Mesodermal cell (in vitro differentiated cells): ENCODE results near the gene SP140.

ENCODE experiments used
- H3K27ac ChIP-seq: 2 replicates; pipeline ENCODE4 v1.7.0; 2013; ENCODE audit warnings: mild to moderate bottlenecking, low read depth, low read length, moderate library complexity; ENCODE audit not compliant: severe bottlenecking
- H3K36me3 ChIP-seq: 2 replicates; pipeline ENCODE4 v1.7.1; 2013; ENCODE audit warnings: mild to moderate bottlenecking, low read length, moderate library complexity; ENCODE audit not compliant: control insufficient read depth, insufficient read depth
- H3K4me1 ChIP-seq: one replicate; pipeline ENCODE4 v1.7.1; 2013; ENCODE audit warnings: mild to moderate bottlenecking, low read length; ENCODE audit not compliant: insufficient read depth, control insufficient read depth, poor library complexity, severe bottlenecking
- H3K4me3 ChIP-seq: 2 replicates; pipeline ENCODE4 v1.7.0; 2013; ENCODE audit warnings: low read length, control low read depth, mild to moderate bottlenecking; ENCODE audit not compliant: insufficient read depth, poor library complexity, severe bottlenecking; ENCODE audit errors: extremely low read depth
- H3K9me3 ChIP-seq: 2 replicates; pipeline ENCODE4 v1.7.1; 2013; ENCODE audit warnings: mild to moderate bottlenecking, low read length, moderate library complexity; ENCODE audit not compliant: control insufficient read depth
- WGBS, 2 experiments: methylation state at CpG; one replicate each; pipeline ENCODE4 v1.1.5; 2013; ENCODE audit warnings: missing lambda C conversion rate in 2 of 2; ENCODE audit not compliant: insufficient coverage in 2 of 2; 5-methylcytosine and 5-hydroxymethylcytosine counted together

Gene SP140

DNA sequence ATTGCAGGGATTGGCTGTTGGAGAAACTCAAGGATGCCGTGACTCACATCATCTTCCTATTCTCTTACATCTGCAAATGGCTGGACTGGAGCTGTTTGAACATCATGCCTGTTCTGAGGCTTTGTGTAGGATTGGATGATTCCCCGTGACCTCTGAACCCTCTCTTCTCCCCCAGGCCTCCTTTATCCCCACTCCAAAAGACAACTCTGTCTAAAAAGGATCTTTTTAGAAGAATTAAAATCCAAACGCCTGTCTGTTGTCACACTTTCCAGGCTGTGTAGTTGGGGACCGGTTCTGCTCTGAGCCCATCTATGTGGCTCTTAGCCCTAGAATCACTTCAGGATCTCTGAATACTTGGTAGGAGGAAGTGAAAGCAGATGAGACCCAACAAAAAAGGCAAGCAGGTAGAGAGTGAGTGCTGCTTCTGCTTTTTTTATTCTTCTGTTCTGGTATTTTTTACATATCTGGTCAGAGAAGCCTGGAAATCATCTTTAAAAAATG is 565 bp downstream of the SP140 start:
- Histone ChIP-seq H3K36me3 (no peaks in the 10 kb centered on the region), H3K4me1 (no peaks in the 10 kb centered on the region), H3K27ac (no peak overlapping the region), H3K4me3 (no peak overlapping the region), H3K9me3 (peaks cover 4% of the 10 kb centered on the region)
- WGBS, 2 experiments, result 92 to 93% methylated on average over 2 of the region's 4 CpGs

DNA sequence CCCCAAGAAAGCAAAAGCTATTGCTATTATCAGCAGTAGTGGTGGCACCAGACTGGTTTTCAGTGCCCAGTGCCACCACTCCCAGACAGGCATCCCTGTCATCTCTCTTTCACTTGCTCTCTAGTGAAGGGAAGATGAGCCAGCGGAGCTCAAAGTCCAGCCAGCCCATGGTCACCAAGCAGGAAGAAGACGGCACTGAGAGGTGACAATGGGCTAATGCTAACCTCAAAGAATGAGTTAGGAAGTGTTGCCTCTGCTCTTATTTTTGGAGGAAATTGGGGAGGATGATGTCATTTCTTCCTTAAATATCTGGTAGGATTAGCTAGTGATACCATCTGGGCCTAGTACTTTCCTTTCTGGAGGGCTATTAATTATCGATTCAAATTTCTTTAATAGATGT is 1.7 kb downstream of the SP140 start:
- Histone ChIP-seq H3K27ac (no peak overlapping the region), H3K4me3 (no peak overlapping the region), H3K4me1 (no peaks in the 10 kb centered on the region), H3K36me3 (no peaks in the 10 kb centered on the region), H3K9me3 (peaks cover 14% of the 10 kb centered on the region)
- WGBS, 2 experiments, result 89 to 100% methylated on average over 1 to 2 of the region's 3 CpGs

DNA sequence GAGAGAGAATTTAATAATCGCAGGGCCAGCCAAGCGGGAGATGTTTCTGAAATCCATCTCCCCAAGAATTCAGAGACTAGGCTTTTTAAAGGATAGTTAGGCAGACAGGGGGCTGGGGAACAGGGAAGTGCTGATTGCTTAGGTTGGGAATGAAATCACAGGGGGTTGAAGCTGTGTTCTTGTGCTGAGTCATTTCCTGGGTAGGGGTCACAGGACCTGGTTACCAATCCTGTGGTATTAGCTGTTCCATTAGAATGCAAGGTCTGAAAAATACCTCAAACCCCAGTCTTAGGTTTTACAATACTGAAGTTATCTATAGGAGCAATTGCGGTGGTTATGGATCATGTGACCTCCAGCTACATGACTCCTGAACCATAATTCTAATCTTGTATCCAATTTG is 4.6 kb downstream of the SP140 start:
- Histone ChIP-seq H3K4me1 (no peaks in the 10 kb centered on the region), H3K9me3 (peaks cover 15% of the 10 kb centered on the region), H3K4me3 (no peak overlapping the region), H3K36me3 (no peaks in the 10 kb centered on the region), H3K27ac (peak overlapping the region; percentile 68)
- no CpG with 5 or more reads among the region's 3 CpGs for WGBS, 2 experiments

DNA sequence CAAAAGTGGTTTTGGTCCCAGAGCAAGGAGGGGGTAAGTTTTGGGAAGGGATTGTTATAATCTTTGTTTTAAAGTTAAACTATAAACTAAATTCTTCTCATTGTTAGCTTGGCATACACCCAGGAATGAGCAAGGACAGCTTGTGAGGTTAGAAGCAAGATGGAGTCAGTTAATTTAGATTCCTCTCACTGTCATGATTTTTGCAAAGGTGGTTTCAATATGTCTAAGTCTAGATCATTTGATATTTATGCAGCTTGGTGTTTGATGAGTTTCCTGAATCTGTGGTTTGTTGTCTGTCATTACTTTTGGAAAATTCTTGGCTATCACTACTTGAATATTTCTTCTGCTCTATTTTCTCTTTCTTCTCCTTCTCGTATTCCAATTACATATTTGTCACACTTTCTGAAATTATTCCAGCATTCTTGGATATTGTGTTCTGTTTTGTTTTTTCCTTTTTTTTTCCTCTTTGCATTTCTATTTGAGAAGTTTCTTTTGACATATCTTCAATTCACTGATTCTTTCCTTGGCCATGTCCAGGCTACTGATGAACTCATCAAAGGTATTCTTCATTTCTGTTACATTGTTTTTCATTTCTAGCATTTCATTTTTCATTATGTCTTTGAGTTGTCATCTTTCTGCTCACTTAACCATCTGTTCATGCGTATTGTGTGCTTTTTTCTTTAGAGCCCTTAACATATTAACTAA is 5.1 kb downstream of the SP140 start:
- WGBS, 2 experiments, result 100% methylated on average over 1 of the region's 2 CpGs; no CpG with 5 or more reads in 1 of the 2 experiments
- H3K36me3 ChIP-seq, result no peaks in the 10 kb centered on the region
- H3K4me3 ChIP-seq, result no peak overlapping the region
- peak overlapping the region; percentile 68 for H3K27ac ChIP-seq
- peaks cover 15% of the 10 kb centered on the region for H3K9me3 ChIP-seq
- no peaks in the 10 kb centered on the region for H3K4me1 ChIP-seq

DNA sequence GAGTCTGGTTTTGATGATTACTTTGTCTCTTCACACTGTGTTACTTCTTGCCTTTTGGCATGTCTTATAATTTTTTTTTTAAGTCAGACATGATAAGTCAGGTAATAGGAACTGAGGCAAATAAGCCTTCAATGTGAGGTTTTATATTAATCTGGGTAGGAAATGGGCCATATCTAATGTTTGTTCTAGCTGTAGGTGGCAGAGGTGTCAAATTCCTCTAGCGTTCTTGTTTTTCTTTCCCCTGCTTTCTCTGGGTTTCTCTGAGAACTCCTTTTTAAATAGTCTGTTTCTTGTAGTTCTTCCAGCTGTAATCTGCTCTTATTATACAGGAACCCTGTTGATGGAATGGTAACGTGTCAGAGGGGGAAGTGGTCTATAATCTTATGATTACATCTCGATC is 5.7 kb downstream of the SP140 start:
- 100% methylated on average over 2 of the region's 3 CpGs; no CpG with 5 or more reads in 1 of the 2 experiments for WGBS, 2 experiments
- no peaks in the 10 kb centered on the region for H3K36me3 ChIP-seq
- no peak overlapping the region for H3K27ac ChIP-seq
- no peak overlapping the region for H3K4me3 ChIP-seq
- peaks cover 15% of the 10 kb centered on the region for H3K9me3 ChIP-seq
- no peaks in the 10 kb centered on the region for H3K4me1 ChIP-seq

DNA sequence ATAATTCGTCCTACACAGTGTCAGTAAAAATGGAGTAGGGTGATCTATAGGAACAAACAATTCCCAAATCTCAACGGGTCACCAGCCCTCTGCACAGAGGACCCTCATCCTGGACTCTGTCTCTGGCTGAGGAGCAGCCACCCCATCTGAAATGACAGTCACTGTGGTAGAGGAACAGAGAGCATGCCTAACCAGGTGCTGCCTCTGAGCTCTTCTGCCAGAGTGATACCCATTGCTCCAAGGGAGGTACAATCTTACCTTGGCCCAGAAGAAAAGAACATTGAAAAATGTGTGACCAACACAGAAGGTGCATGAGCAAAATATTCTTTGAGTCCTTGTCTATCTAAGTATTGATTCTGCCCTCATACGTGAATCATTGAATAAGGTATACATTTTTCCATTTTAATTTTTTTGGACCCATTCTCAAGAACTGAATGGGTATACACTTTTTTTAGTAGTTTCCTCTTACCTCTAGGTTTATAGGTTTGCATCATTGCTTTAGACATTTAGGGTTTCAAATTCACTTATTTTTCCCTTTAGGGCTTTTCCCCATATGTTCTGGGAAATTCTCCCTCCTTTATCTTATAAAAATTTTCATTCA is 8.7 kb downstream of the SP140 start:
- Histone ChIP-seq H3K27ac (no peak overlapping the region), H3K4me1 (no peaks in the 10 kb centered on the region), H3K36me3 (no peaks in the 10 kb centered on the region), H3K9me3 (peaks cover 15% of the 10 kb centered on the region), H3K4me3 (no peak overlapping the region)
- WGBS, 2 experiments, result 100% methylated on average over 1 of the region's 3 CpGs; no CpG with 5 or more reads in 1 of the 2 experiments

DNA sequence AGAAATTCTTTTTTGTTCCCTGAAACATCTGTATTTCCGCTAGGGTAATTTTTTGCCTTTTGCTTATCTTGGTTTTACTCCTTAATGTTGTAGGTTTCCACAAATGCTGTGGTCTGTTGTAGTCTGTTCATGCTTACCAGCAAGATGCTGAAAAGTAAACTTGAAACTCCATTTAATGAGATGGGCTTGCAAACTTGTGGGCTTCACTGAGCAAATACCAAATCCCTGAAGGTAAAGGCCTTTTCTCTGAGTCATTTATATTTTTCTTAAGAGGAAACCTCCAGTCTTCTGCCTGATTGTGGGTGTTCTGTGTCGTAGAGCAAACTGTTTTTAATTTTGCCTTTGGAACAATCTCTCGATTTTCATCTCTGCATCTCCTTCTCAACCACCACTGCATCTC is 9.3 kb downstream of the SP140 start:
- peaks cover 13% of the 10 kb centered on the region for H3K9me3 ChIP-seq
- 82 to 89% methylated on average over 2 to 3 of the region's 3 CpGs for WGBS, 2 experiments

DNA sequence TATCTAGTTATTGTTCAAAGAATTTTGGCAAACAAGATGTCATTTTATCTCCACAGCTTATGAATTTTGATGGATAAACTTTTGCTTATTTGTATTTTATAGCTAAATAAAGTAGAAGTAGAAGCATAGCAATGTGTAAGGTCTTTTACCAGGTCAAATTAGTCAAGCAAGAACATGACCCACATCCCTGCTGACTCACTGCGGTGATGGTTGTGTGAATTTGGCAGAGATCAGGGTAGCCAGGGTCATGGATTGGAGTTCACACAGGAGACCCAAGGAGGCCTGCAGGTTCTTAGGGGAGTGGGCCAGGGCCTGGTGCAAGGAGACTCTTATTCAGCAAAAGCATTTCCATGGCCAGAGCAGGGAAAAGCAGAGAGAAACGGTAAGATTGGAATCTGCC is 18.7 kb downstream of the SP140 start:
- whole genome bisulfite sequencing, 2 experiments, result 89 to 95% methylated on average over 1 to 2 of the region's 2 CpGs
- H3K36me3 ChIP-seq, result no peaks in the 10 kb centered on the region
- no peaks in the 10 kb centered on the region for H3K4me1 ChIP-seq
- no peak overlapping the region for H3K4me3 ChIP-seq
- no peaks in the 10 kb centered on the region for H3K9me3 ChIP-seq
- no peak overlapping the region for H3K27ac ChIP-seq

More for the DNA sequence above, 9.3 kb downstream of the SP140 start:
- Histone ChIP-seq H3K4me3 (no peak overlapping the region), H3K4me1 (no peaks in the 10 kb centered on the region), H3K36me3 (no peaks in the 10 kb centered on the region), H3K27ac (no peak overlapping the region)

DNA sequence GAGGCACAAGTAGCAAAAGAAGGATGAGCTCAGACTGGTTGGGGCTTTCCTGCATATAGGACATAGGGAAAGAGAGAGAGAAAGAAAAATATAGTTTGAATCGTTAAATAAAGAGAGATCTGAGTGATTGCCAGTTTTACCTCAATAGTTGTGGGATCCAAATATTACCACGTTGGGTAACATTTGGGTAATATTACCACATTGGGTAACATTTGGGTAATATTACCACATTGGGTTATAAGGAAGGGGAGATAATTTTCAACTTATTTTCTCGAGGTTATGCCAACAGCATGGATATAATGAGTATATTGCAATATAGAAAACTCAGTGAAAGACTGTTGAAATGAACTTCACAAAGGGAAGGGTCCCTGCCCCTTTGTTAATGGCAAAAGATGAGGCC is 20.7 kb downstream of the SP140 start:
- Histone ChIP-seq H3K4me3 (no peak overlapping the region), H3K4me1 (no peaks in the 10 kb centered on the region), H3K9me3 (no peaks in the 10 kb centered on the region), H3K36me3 (no peaks in the 10 kb centered on the region), H3K27ac (no peak overlapping the region)
- 55 to 84% methylated on average over 2 of the region's 3 CpGs for WGBS, 2 experiments

DNA sequence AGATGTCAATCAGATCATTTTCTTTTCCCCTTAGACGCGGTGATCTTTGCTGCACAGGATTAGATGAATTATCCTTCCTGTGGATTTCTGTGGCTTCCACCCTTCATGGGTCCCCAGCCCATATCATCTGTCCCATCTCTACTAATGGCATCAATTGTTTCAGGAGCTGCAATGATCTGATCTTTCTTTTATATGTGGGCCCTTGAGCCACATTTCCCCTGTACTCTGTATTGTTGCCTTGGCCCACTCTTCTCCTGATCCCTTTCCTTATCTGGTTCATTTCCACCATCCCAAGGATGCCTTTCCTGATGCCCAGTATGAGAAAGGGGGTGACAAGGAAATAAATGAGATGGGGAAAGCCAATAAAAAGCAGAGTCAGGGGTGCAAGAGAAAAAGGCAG is 24.7 kb downstream of the SP140 start:
- H3K4me1 ChIP-seq, result no peaks in the 10 kb centered on the region
- WGBS, 2 experiments, result 92% methylated on average over 2 of the region's 2 CpGs; no CpG with 5 or more reads in 1 of the 2 experiments
- no peak overlapping the region for H3K4me3 ChIP-seq
- H3K36me3 ChIP-seq, result no peaks in the 10 kb centered on the region
- H3K27ac ChIP-seq, result no peak overlapping the region
- no peaks in the 10 kb centered on the region for H3K9me3 ChIP-seq
